ENCODE data around the gene CDO1.

The CDO1 gene

DNA sequence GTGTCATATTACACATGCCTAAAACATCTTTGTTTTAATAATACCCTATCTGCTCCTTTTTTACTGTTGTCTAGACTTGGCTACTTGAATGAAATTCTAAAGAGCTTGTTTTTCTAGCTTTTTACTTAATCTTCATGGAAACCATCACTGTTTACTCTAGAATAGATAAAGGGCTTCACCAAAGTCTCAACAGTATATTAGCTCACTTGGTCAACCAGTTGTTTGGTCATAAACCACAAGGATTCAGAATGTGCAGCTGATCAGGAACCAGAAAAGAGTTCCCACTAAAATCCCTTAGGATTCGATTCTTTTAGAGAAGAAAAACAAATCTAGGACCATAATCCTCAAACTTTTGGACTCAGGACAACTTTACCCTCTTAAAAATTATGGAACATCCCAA is 38.0 kb downstream of the CDO1 start:
- DNase-seq, result no peak

DNA sequence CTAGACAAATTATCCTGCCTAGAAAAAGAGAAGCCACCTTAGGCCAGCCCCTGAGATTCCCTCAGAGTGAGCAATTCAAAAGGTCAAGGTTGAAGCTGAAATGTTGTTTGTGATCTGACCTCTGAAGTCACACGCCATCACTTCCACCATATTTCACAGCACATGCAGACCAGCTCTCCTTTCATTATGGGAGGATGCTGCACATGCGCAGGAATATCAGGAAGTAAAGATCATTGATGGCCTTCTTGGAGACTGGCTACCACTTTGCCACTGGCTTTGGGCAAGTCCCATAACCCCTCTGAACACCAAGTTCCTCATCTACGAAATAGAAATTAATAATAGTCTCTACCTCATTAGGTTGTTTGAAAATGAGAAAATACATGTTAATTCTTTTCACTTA is 39.5 kb downstream of the CDO1 start:
- no peak for DNase-seq

DNA sequence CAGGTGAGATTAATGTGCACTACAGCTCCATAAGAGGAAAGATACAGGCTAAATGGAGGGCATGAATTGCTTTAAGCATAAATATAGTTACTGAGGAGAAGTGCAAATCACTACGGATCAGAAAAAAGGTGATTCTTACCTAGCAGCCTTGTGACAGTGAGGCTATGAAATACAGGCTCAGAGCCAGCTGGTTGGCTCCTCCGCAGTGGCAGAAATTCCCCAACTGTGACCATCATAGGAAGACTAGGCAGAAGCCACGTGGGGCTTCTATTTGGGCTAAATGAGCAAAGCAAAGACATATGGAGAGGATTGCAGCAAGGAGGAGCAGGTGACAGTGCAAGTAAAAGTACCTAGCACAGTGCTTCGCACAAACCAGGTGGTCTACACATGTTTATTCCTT is 40.5 kb downstream of the CDO1 start:
- DNase-seq, result no peak

DNA sequence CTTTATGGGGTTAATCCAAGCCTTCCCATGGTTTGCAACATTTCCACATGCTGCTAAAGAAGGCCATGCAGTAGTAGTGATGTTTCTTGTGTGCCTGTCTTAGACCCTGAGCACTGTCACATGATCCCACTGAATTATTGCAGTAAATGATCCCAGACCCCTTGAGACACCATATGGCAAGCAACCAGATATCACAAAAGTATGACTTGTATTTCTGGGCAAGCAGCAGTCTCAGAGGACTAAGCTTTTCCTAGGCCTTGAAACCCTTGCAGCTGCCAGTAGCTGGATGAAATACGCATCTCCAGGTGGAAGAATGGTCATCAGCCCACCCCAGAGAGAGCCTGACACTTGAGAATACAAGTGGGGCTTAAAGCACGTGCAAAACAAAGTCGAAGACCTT is 41.8 kb downstream of the CDO1 start:
- DNase-seq, result no peak

DNA sequence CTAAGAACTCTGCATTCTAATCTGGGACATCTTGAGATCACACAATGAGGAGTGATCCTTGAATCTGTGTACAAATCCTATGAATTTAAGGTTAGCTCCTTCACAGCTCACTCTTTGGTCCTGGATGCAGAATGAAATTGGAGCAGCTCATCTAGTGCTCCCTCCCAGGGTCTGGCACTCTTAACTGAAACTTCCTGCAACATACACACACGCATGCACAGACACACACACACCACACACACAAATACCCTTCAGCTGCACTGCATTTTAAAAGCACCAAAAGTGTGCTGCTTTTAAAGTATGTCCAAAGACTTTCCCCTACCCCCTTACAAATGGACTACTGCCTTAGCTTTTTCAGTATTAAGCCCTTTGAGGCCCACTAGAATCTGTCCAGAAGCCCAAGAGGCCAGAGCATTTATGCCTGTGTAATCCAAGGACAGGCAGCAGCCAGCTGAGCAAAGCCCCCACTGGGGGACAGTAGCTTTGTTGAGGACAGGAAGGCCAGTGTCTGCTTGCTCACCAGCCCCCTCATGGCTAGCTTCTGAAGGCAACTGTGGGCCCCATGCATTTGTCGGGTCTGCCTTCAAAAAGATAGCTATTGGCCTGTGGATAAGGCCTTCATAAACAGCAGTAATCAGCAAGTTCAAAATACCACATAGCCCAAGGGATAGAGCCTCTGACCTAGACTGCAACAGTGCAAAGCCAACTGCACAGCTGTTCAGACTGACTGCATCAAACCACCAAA is 43.6 kb downstream of the CDO1 start:
- DNase-seq, result no peak

DNA sequence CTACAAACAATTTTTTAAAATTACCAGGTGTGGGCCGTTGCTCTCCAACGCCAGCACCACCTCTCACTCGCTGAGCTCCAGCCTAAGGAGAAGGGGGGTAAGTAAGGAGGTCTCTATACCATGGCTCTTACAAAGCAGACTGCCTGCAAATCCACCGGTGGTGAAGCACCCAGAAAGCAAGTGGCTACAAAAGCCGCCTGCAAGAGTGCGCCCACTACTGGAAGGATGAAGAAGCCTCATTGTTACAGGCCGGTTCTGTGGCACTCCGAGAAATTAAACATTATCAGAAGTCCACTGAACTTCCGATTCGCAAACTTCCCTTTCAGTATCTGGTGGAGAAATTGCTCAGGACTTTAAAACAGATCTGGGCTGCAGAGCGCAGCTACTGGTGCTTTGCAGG is 46.0 kb downstream of the CDO1 start:
- no peak for DNase-seq

DNA sequence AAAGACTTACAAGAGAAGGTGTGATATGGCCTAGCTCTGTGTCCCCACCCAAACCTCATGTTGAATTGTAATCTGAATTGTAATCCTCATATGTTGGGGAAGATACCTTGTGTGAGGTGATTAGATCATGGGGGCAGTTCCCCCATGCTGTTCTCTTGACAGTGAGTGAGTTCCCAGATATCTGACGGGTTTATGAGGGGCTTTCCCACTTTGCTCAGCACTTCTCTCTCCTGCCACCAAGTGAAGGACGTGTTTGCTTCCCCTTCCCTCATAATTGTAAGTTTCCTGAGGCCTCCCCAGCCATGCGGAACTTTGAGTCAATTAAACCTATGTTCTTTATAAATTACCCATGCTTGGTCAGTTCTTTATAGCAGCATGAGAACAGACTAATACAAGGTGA is 49.0 kb downstream of the CDO1 start:
- no peak for DNase-seq

DNA sequence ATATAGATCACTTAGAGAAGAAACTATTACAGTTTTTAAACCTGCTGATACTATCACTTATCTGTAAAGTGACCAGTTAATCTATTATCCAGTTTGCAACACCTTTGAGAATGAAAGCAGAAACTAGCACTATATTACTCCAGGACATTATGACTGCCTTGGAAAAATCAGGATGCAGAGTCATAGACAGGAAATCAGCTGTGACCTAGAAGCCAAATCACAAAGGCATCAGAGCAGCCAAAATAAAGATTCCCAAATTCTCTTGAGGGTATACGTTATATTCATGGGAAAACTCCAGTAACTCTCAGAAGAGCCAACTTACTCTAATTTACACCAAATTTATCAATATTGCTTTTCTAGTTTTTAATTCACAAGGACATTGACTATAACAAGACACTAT is 49.9 kb downstream of the CDO1 start:
- DNase-seq, result no peak

DNA sequence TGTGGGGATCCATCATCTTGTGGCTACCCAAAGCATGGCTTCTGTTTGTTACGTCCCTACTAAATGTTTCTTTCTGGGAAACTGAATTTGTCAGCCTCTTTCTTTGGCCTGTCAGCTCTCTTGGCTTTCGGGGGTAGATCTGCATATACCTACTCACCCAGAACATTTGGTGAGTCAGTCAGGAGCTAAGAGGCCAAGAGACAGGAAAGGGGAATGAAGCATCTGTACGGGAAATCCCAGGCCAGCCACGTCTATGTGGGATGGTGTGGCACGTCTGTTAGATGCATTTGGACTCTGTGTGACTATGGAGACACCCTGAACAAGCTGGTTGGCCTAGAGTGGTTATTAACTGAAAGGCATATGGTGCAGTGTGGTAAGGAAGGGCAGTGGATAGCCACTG is 58.1 kb downstream of the CDO1 start:
- DNase-seq, result no peak

DNA sequence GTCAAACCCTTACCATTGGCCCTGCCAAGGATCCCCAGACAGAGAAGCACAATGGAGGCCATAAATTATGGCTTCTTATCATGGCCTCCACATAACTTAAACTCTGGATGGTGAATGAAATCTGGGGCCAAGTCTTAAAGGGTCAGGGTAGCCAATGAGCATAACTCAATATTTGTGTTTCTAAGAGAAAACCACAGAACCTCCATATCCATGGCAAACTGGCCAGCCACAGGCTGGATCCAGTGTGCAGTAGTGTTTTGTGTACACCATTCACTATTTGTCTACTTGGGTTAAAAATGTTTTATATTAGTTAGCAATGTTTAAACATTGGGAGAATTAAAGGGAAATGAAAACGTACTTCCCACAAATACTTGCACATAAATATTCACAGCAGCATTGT is 60.8 kb downstream of the CDO1 start:
- no peak for DNase-seq
